ENCODE measurements around the gene AK1. TPM values are rescaled to one million over a fixed set of nuclear protein-coding genes. Genes with fewer than 3 reads are reported as not detected.

Gene AK1
- total and polyA plus RNA-seq, 2 donors (not counting 3 experiments of a cell fraction or from before 2014, with no cell fraction given), result 115 to 148 TPM

GRCh38 chr9:127896395-127897192 is 19.1 kb upstream of the AK1 start:
- H3K9me1 ChIP-seq (replicated peaks; ENCODE audit: control insufficient read depth, extremely low read depth, insufficient read depth, low read length), result no peaks in the 10 kb centered on the region
- DNase-seq (ENCODE audit: low read depth, low spot score) (no peak), FAIRE-seq (no peak)
- intact Hi-C loops (cut with micrococcal nuclease), result no loop called here
- ChIA-PET POLR2A (interaction anchor here (1.4 kb wide), 1 partner anchor 14 kb away, joined by 7 read pairs; no protein-coding TSS in a partner anchor), CTCF (interaction anchor here (0.9 to 2.7 kb wide), 6 partner anchors 14 to 162 kb away, joined by 3 to 12 read pairs (median 4); partner anchors contain the start of gene TOR2A)
- TF ChIP-seq JUN (IDR thresholded peaks at IDR 0.05; ENCODE audit: borderline replicate concordance, insufficient read depth, insufficient read length, low read depth) (no peak), POLR2AphosphoS5 (IDR thresholded peaks at IDR 0.05; ENCODE audit: insufficient read depth, low read depth, low read length) (no peak), POLR2A (IDR thresholded peaks at IDR 0.05; ENCODE audit: low read depth, low read length) (no peak), EZH2 (IDR thresholded peaks at IDR 0.05; ENCODE audit: borderline replicate concordance, low read depth, low read length, severe bottlenecking) (no peak), GATA2 (IDR thresholded peaks at IDR 0.05; ENCODE audit: insufficient read depth, insufficient read length, low read depth, low read length) (no peak), MAX (IDR thresholded peaks at IDR 0.05; ENCODE audit: insufficient read depth, insufficient read length) (no peak), FOS (IDR thresholded peaks at IDR 0.05; ENCODE audit: borderline replicate concordance, insufficient read depth, low read length) (no peak), MYC (IDR thresholded peaks at IDR 0.05; ENCODE audit: low read depth, low read length) (no peak)
- dilution Hi-C loops (cut with MboI; ENCODE audit: extremely low pct_ligation_motif_present, low sequenced_read_pairs), result no loop called here
- H3K79me2 ChIP-seq (ENCODE audit: control insufficient read depth, insufficient read depth, low read length), result peaks cover 11% of the 10 kb centered on the region
- H3K9me3 ChIP-seq (replicated peaks; ENCODE audit: control insufficient read depth, insufficient read depth, low read length), result no peaks in the 10 kb centered on the region
- H4K20me1 ChIP-seq (replicated peaks; ENCODE audit: control insufficient read depth, extremely low read depth, insufficient read depth, low read length), result no peaks in the 10 kb centered on the region
- no peak overlapping the region for H2AFZ ChIP-seq (ENCODE audit: low read depth, low read length)
- no peak overlapping the region for H3K9ac ChIP-seq (replicated peaks; ENCODE audit: extremely low read depth, insufficient read depth, low read length)
- no peak overlapping the region for H3K4me3 ChIP-seq (replicated peaks in 1 of 3; ENCODE audit: insufficient read depth in 1 of 3, low read depth in 1 of 3, low read length in 3 of 3)
- H3K27me3 ChIP-seq (ENCODE audit: control insufficient read depth in 2 of 2, insufficient read depth in 2 of 2, low read length in 2 of 2), result no peaks in the 10 kb centered on the region
- peak overlapping the region; percentile 37 for H3K4me2 ChIP-seq (ENCODE audit: insufficient read depth, low read length)
- peaks cover 11% of the 10 kb centered on the region for H3K4me1 ChIP-seq (ENCODE audit: control insufficient read depth, extremely low read depth, insufficient read depth, low read length)
- no peak overlapping the region for H3K27ac ChIP-seq (ENCODE audit: insufficient read depth, low read depth, low read length)
- no TSS peak for BruUV-seq (replicated peaks)
- H3K36me3 ChIP-seq (ENCODE audit: control insufficient read depth in 2 of 2, extremely low read depth in 1 of 2, insufficient read depth in 2 of 2, low read length in 2 of 2), result peaks cover 9 to 34% of the 10 kb centered on the region in 2 experiments

Data from endothelial cell of umbilical vein (primary cell).